Right ventricle myocardium inferior (tissue), 1 donor: ENCODE results near the gene GGA2. TPM values are rescaled to one million over a fixed set of nuclear protein-coding genes. Genes with fewer than 3 reads are reported as not detected.
"Not testable (repeated sequence)": the region's sequence is repeated elsewhere in the genome, so short reads cannot be mapped to it uniquely, and the experiment has no call there.

Experiments
- ATAC-seq: fragments of 200-7000 bp; cut with Tn5 transposase; one replicate; pipeline ENCODE4 v1.9.1; 2020; ENCODE audit warnings: mild to moderate bottlenecking, moderate library complexity
- DNase-seq: peaks from one replicate; pipeline ENCODE4 v3.0.0; 2021; ENCODE audit errors: missing footprints
- intact Hi-C: fragments of 100-400 bp; cut with DNase I; formaldehyde crosslinking; loops from one replicate; pipeline ENCODE4 v1.11.0; 2022
- long read RNA-seq: library from polyadenylated mRNA; unstranded; transcript quantifications from one replicate; pipeline ENCODE4 v2.0.0, GENCODE V29; 2021
- total RNA-seq: library from RNA; stranded (reverse); fragmentation: NEBNext Ultra II Directional; extraction: Animal tissue kit (Norgen Biotek cat#: 25700); gene quantifications from one replicate; pipeline ENCODE4 v1.2.1, GENCODE V29; 2021
- donor health status: DM: no; HTN: yes; CAD: no; lungs with severe emphysema.

The GGA2 gene
- total RNA-seq = 51.7 TPM
- long read RNA-seq, full-length matches to known transcripts = 20 of 25 reads
- long read RNA-seq, partial matches to known transcripts = 1 of 25 reads
- long read RNA-seq, other reads (novel, unspliced or antisense) = 4 of 25 reads

DNA sequence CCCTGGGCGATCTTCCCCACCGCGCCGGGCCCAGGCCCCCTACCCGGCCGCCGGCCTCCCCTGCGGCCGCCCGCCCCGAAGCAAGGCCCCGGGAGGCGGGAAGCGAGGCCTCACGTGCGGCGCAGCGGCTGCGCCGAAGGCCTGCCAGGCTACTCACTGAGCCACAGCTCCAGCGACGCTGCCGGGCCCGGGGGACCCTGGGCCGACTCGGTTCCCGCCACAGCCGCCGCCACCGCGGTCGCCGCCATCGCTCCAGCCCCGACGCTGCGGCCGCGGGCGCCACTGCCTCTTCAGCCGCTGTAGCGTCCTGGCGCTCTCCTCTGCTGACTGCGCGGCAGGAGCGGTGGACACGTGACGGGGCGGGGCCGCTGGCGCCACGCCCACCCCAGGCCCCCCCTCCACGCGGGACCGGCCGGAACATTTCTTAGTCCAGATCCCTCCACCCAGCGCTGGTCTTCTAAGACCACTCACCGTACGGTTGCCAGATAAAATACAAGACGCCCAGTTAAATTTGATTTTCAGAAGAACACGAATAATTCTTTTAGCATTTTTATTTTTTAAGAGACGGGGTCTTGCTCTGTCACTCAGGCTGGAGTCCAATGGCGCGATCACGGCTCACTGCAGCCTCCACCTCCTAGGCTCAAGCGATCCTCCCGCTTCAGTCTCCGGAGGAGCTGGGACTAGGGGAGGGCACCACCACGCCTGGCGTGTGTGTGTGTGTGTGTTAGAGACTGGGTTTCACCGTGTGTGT, at the start of gene GGA2:
Gene GGA2, minus strand, starts transcription at position 331 of the 751 bp plus-strand sequence. Its CDS starts 83 bp downstream, at position 248.
- ATAC-seq (peak; percentile 92), DNase-seq (peak; percentile 91)
- intact Hi-C loops = loop anchor here (1.0 kb wide), 1 partner anchor 47 kb away; the partner anchor contains the start of genes EARS2 and UBFD1

DNA sequence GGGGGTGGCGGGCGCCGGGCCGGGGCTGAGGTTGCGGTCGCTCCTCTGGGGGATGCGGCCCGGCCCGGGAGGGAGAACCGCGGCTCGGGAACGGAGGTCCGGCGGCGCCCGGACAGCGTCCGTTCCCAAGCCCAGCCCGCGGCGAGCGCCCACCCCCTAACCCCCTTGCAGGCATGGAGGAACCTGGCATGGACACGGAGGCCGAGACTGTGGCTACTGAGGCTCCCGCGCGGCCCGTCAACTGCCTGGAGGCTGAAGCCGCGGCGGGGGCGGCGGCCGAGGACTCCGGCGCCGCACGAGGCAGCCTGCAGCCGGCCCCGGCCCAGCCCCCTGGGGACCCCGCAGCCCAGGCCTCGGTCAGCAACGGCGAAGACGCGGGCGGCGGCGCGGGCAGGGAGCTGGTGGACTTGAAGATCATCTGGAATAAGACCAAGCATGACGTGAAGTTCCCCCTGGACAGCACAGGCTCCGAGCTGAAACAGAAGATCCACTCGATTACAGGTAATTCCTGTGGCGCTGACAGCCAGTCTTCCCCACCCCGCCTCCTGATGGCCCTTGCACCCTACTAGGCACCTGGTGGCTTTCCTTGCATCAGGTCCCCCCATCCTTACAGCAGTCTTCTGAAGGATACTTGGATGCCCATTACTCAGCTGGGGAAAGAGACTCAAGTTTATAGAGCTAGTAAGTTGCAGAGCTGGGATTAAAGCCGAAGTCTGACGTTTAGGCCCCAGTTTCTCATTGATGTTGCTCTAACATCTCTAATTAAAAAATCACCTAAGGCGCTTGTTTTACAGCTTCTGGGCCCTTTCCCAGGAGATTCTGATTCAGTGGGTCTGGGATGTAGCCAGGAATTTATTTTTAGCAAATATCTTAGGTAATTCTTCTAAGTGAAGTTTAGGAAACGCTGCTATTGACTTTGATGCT, 47.7 kb upstream of the GGA2 start:
- peak; percentile 1 for ATAC-seq
- intact Hi-C loops = loop anchor here (1.0 to 2.0 kb wide), 4 partner anchors 39 to 105 kb away; partner anchors contain the start of genes COG7, DCTN5, GGA2 and NDUFAB1
- DNase-seq = peak; percentile 75

- peak; percentile 98 for DNase-seq
- intact Hi-C loops = loop anchor here (1.0 to 2.0 kb wide), 4 partner anchors 40 to 104 kb away; partner anchors contain the start of genes COG7, DCTN5, GGA2 and NDUFAB1
- ATAC-seq = peak; percentile 96
Measured at GRCh38 chr16:23556881-23557778, 46.8 kb upstream of the GGA2 start, which contains the start of the genes EARS2 and UBFD1. Gene EARS2, minus strand, starts transcription at chr16:23557350. Its CDS starts 7 bp downstream, at chr16:23557343. Gene UBFD1, plus strand, starts transcription at chr16:23557727. Its CDS starts 16 bp downstream, at chr16:23557743.

- ATAC-seq (no peak), DNase-seq (no peak)
- intact Hi-C loops = no loop called here
Measured at GRCh38 chr16:23554536-23554935, 44.2 kb upstream of the GGA2 start.

- ATAC-seq (no peak), DNase-seq (no peak)
- intact Hi-C loops = no loop called here
Measured at GRCh38 chr16:23552161-23552560, 41.9 kb upstream of the GGA2 start.

DNA sequence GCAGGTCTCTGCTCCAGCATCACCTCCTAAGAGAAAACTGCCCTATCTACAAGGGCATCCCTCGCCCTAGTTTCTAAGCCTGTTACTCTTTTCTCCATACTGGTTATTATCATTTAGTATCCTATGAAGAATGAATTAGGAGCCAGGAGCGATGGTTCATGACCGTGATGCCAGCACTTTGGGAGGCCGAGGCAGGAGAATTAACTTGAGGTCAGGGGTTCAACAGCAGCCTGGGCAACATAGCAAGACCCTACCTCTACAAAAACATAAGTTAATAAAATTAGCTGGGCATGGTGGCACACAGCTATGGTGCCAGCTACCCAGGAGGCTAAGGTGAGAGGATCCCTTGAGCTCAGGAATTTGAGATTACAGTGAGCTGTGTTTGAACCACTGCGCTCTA, 39.6 kb upstream of the GGA2 start:
- intact Hi-C loops = no loop called here
- DNase-seq (no peak), ATAC-seq (no peak)

GRCh38 chr16:23544436-23544835, 34.1 kb upstream of the GGA2 start:
- ATAC-seq = no peak
- intact Hi-C loops = no loop called here

GRCh38 chr16:23540817-23541178, 30.5 kb upstream of the GGA2 start:
- DNase-seq, ATAC-seq, intact Hi-C loops: not testable (repeated sequence)

More at GRCh38 chr16:23544436-23544835, 34.1 kb upstream of the GGA2 start:
- DNase-seq = no peak

DNA sequence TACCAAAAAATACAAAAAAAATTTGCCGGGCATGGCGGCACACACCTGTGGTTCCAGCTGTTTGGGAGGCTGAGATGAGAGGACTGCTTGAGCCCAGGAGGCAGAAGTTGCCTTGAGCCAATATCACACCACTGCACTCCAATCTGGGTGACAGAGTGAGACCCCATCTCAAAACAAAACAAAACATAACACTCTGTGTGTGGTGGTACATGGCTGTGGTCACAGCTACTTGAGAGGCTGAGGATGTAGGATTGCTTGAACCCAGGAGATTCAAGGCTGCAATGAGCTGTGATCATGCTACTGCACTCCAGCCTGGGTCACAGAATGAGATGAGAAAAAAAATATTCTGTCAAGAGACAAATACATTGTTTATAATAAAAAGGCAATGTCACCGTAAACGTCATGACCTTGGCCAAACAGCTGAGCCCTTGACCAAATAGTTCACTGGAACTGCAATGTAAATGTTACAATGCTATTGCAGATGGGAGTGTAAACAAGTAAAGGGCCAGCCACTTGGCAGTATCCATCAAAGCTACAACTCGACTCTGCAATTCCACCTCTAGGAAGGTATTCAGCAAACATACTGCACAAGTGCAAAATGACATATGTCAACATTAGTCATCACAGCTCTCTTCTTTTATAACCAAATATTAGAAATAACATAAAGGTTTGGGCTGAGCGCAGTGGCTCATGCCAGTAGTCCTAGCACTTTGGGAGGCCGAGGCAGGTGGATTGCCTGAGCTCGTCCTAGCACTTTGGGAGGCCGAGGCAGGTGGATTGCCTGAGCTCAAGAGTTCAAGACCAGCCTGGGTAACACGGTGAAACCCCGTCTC, 29.9 kb upstream of the GGA2 start:
- intact Hi-C loops = no loop called here
- DNase-seq (no peak), ATAC-seq (no peak)

DNA sequence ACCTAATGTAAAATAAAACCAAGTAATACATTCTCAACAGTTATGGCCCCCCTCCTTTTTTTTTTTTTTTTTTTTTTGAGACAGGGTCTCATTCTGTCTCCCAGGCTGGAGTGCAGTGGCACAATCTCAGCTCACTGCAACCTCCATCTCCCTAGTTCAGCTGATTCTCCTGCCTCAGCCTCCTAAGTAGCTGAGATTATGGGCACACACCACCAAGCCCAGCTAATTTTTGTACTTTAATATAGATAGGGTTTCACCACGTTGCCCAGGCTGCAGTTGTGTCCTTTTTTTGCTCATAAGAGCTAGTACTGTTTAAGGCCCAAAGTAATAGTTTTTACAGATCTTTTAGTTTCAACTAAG, 28.6 kb upstream of the GGA2 start:
- intact Hi-C loops = no loop called here
- ATAC-seq = no peak
- no peak for DNase-seq

GRCh38 chr16:23537390-23537789, 27.1 kb upstream of the GGA2 start:
- ATAC-seq = no peak
- intact Hi-C loops = no loop called here
- no peak for DNase-seq

DNA sequence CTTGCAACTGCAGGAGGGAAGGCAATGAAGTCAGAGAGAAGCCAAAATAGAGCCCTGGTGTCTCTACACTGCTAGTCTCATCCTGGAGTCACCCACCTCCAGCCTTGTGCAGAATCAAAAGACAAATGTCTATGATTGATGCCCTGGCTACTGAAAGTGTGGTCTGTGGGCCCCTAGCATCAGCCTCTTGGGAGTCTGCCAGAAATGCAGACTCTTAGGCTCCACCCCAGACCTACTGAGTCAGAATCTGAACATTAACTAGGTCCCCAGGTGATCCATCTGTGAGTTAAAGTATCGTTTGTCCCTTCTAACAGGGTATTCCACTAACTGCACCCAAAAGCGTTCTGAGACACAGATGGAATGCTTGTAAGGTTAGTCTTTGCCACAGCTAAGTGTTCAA, 25.6 kb upstream of the GGA2 start:
- no peak for DNase-seq
- intact Hi-C loops = no loop called here
- ATAC-seq = no peak

DNA sequence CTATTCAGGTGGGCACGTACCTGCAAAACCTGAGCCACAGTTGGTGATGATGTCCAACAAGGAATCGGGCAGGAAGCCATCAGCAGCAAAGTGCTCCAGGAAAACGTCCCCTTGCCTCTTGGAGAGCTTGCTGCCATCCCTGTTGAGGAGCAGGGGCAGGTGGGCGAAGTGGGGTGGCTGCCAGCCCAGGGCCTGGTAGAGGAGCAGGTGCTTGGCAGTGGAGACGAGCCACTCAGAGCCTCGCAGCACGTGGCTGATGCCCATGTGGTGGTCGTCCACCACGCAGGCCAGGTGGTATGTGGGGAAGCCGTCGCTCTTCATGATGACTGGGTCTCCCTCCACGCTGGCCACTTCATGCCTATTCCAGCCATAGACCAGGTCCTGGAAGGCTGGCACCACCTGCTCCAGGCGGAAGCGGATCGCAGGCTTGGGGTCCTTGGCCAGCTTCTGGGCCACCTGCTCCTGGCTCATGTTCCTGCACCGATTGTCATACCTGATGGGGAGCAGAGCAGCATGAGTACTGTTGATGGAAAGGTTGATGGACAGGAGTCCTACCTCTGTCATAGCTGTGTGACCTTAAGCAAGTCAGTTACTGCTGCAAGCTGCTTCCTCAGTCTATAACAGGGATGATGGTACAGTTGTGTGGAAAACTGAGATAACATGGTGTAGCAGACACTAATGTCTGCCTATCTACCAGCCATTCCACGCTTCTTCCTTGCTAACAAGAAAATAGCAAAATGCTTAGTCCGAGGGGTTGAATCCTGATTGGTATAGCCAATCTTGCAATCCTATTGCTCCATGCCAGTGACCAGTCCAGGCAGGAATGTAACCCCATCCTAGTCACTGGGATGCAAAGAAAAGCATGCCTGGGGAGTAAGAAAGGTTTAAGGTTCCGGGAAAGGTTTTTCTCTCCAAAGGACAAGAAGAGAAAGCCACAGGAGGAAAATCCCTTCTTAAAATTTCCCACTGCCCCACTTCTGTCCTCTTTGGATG, 24.9 kb upstream of the GGA2 start:
- ATAC-seq (no peak), DNase-seq (no peak)
- intact Hi-C loops = no loop called here

GRCh38 chr16:23532448-23532847, 22.2 kb upstream of the GGA2 start:
- ATAC-seq (no peak), DNase-seq (no peak)
- intact Hi-C loops = no loop called here

DNA sequence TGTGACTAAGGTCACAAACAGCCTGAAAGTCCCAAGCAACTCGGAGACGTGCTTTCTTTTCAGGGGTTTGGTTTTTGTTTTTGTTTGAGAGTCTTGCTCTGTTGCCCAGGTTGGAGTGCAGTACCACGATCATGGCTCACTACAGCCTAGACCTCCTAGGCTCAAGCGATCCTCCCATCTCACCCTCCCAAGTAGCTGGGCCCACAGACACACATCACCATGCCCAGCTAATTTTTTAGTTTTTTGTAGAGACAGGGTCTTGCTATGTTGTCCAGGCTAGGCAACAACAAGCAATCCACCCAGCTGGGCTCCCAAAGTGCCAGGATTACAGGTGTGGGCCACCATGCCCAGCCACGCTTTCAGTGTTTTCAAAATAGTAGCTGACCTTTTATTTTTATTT, 19.8 kb upstream of the GGA2 start:
- no peak for ATAC-seq
- intact Hi-C loops = no loop called here
- DNase-seq = no peak

DNA sequence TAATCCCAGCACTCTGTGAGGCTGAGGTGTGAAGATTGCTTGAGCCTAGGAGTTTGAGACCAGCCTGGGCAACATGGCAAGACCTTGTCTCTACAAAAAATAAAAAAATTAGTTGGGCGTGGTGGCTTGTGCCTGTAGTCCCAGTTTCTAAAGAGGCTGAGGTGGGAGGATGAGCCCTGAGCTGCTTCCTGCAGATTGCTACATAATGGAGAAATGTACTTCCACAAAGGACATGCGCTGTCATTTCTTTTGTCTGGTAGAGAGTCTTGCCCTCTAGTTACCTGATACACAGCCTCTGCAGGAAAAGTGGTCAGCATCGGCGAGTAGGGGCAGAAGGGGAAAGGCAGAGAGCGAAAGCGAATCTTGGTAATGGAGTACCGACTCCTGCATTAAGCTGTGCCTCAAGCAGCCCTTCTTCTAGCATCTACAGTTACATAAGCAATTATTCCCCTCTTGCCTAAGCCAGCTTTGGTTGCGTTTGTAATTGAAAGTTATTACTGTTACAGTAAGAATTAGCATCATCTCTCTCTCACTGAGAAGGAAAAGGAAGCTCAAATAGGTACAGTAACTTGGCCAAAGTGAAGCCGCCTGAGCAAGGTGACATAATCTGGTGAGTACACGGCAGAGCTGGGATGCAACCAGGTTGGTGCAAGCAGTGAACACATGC, 18.5 kb upstream of the GGA2 start:
- DNase-seq (no peak), ATAC-seq (no peak)
- intact Hi-C loops = no loop called here
